ENCODE data around the gene ADGRD2.

Gene ADGRD2

DNA sequence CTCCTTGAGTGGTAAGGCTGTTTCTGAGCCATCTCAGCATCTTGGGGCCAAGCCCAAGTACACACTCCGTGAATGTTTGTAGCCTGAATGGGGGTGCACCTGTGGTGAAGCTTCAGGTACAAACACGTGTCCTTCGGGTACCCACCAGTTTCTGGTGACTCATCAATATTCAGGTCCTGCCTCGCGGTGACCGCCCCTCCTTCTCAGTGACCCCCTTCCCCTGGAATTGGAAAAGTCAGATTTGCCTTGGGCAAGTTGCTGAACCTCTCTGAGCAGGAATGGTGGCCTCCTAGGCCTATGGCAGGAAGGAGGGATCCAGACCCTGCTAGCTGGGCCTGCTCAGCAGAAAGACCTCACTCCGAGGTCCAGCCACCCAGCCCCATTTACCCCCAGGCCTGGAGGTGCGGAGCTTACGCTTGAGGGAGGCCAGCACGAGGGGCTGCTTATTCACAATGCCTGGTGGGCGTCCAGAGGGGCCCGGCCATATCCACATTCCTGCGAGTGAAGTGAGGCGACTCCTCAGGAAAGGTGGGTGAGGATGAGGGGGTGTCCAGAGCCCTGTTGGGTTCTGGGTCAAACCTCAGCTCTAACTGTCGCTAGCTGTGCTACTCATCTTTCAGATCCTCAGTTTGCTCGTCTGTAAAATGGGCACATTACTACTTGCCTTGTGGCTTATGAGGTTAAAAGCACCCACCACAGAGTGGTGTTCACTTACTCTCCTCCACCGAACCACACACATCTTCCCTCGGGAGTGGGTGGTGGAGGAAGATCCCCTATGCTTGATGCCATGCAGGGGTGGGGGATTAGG lies 7.0 kb downstream of the ADGRD2 start:
- Mint-ChIP-seq H3K36me3 (ENCODE audit: low read depth) (no peaks in the 10 kb centered on the region), H3K4me1 (ENCODE audit: low read depth) (no peaks in the 10 kb centered on the region), H3K4me3 (no peak overlapping the region), H3K27me3 (peaks cover 32% of the 10 kb centered on the region), H3K27ac (no peak overlapping the region), H3K9me3 (no peaks in the 10 kb centered on the region)
- intact Hi-C loops (cut with micrococcal nuclease): no loop called here

DNA sequence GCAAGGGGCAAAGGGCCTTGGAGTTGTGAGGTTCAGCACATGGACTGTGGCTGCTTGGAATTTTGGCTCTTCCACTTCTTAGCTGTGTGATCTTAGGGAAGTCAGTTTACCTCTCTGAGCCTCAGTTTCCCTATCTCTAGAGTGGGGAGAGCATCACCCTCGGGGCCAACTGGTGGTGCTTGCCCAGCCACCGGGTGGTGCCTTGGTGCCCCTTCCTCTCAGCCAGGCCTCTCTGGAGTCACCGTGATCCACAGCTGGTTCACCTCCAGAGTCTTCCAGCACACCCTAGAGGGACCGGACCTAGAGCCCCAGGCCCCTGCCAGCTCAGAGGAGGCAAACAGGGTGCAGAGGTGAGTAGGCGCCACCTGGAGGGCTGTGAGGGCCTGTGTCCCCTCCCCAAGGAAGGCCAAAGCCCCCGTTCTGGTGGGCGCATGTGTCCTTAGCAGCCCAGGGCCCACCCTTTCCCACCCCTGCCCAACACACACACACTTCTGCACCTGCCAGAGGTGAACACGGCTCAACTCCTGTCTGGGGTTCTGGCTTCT lies 7.7 kb downstream of the ADGRD2 start:
- intact Hi-C loops (cut with micrococcal nuclease): no loop called here
- H3K36me3 Mint-ChIP-seq (ENCODE audit: low read depth): no peaks in the 10 kb centered on the region
- peaks cover 29% of the 10 kb centered on the region for H3K27me3 Mint-ChIP-seq
- no peaks in the 10 kb centered on the region for H3K4me1 Mint-ChIP-seq (ENCODE audit: low read depth)
- no peak overlapping the region for H3K4me3 Mint-ChIP-seq
- no peaks in the 10 kb centered on the region for H3K9me3 Mint-ChIP-seq
- no peak overlapping the region for H3K27ac Mint-ChIP-seq

DNA sequence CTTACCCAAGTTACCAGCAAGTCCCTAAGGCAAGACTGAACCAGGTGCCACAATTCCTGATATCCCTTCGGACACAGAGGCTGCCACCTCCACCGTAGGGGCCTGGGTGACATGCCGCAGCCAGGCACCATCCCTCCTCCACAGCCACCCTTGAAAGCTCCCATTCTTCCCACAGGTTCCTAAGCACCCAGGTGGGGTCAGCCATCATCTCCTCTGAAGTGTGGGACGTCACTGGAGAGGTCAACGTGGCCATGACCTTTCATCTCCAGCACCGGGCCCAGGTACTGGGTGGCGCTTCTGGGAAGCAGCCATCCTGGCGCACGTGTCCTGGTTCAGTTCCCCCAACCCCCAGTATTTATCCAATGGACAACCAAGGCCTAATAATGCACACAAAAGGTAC lies 8.2 kb downstream of the ADGRD2 start:
- Mint-ChIP-seq H3K4me1 (ENCODE audit: low read depth) (no peaks in the 10 kb centered on the region), H3K36me3 (ENCODE audit: low read depth) (no peaks in the 10 kb centered on the region), H3K9me3 (no peaks in the 10 kb centered on the region), H3K27me3 (peaks cover 32% of the 10 kb centered on the region), H3K27ac (no peak overlapping the region), H3K4me3 (no peak overlapping the region)
- intact Hi-C loops (cut with micrococcal nuclease): no loop called here

DNA sequence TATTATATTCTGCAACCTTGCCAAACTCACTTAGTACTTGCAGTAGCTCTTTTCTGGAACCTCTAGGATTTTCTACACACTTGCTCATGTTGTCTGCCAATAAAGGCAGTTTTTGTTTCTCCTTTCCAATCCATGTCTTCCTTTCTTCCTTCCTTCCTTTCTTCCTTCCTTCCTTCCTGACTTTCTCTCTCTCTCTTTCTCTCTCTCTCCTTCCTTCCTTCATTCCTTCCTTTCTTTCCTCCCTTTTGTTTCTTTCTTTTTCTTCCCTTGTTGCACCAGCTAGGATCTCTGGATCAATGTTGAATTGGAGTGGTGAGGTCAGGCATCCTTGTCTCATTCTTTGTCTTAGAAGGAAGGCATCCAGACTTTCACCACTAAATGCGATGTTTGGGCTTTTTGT lies 12.5 kb downstream of the ADGRD2 start:
- Mint-ChIP-seq H3K4me1 (ENCODE audit: low read depth) (no peaks in the 10 kb centered on the region), H3K36me3 (ENCODE audit: low read depth) (no peaks in the 10 kb centered on the region), H3K4me3 (no peak overlapping the region), H3K27ac (no peak overlapping the region), H3K9me3 (no peaks in the 10 kb centered on the region), H3K27me3 (peaks cover 25% of the 10 kb centered on the region)
- intact Hi-C loops (cut with micrococcal nuclease): no loop called here

DNA sequence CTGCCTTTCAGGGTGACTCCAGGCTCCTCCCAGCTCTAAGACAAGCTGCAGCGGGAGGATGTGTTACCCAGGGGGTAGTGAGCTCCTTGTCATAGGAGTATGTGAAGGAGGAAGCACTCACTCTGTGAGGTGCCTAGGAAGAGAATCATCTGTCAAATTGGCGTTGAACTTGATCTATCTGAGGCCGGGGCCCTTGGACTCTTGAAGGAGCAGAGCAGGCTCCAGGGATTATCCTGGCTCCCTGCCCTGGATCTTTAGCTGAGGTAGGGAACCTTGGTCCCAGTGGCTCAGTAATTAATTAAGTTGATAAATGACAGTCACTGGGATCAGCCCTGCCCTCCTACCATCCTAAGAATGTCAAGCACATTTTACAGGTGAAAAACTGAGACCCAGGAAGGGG lies 15.5 kb downstream of the ADGRD2 start:
- no peaks in the 10 kb centered on the region for H3K36me3 Mint-ChIP-seq (ENCODE audit: low read depth)
- peaks cover 22% of the 10 kb centered on the region for H3K27me3 Mint-ChIP-seq
- H3K27ac Mint-ChIP-seq: no peak overlapping the region
- no peak overlapping the region for H3K4me3 Mint-ChIP-seq
- no peaks in the 10 kb centered on the region for H3K4me1 Mint-ChIP-seq (ENCODE audit: low read depth)
- H3K9me3 Mint-ChIP-seq: no peaks in the 10 kb centered on the region
- intact Hi-C loops (cut with micrococcal nuclease): no loop called here

DNA sequence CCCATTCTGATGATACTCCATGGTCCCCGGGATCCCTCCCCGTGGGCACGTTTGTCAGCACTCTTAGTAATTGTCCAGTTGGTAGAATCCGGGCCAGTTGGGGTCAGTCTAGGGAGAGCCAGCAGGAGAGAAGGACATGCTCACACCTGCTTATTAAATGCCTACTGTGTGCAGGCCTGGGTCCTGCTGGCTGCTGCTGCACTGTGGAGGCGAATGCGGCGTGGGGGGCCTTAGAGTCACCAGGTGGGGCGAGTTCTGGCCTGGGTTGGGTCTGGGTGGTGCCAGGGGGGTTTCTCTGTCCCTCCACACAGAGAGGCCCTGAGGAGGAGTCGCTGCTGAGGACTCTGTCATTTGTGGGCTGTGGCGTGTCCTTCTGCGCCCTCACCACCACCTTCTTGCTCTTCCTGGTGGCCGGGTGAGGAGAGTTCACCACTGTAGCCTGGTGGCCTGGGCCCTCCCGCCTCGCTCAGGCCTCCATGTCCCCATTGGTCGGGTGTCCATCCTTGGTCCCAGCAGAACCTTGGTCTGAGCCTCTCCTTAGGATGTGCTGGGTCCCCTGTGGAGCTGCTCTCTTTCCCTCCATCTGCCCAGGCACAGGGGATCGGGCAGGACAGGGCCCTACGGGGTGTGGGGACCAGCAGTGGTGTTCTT lies 17.3 kb downstream of the ADGRD2 start:
- no peaks in the 10 kb centered on the region for H3K4me1 Mint-ChIP-seq (ENCODE audit: low read depth)
- no peak overlapping the region for H3K4me3 Mint-ChIP-seq
- H3K27me3 Mint-ChIP-seq: peaks cover 15% of the 10 kb centered on the region
- no peak overlapping the region for H3K27ac Mint-ChIP-seq
- no peaks in the 10 kb centered on the region for H3K36me3 Mint-ChIP-seq (ENCODE audit: low read depth)
- no peaks in the 10 kb centered on the region for H3K9me3 Mint-ChIP-seq
- intact Hi-C loops (cut with micrococcal nuclease): no loop called here

DNA sequence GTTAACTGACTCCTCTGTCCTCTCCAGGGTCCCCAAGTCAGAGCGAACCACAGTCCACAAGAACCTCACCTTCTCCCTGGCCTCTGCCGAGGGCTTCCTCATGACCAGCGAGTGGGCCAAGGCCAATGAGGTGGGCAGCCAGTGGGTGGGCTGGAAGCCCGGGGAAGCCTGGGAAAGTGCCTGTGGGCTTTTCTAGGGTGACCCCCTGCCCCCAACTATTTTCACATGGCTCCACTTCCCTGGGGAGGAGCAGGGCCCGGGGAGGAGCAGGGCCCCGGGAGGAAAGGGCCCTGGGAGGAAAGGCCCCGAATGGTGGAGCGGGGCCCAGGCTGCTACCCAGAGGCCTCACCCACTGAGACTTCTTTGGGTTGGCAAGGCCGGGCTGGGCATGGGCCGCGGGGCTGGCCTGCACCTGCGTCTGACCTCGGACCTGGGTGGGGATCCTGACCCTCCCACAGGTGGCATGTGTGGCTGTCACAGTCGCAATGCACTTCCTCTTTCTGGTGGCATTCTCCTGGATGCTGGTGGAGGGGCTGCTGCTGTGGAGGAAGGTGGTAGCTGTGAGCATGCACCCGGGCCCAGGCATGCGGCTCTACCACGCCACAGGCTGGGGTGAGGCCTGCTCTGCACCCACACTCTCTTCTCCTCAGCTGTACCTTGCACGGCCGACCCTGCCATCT lies 17.9 kb downstream of the ADGRD2 start:
- Mint-ChIP-seq H3K27ac (no peak overlapping the region), H3K36me3 (ENCODE audit: low read depth) (no peaks in the 10 kb centered on the region), H3K9me3 (no peaks in the 10 kb centered on the region), H3K27me3 (peaks cover 10% of the 10 kb centered on the region), H3K4me3 (no peak overlapping the region), H3K4me1 (ENCODE audit: low read depth) (no peaks in the 10 kb centered on the region)
- intact Hi-C loops (cut with micrococcal nuclease): no loop called here

DNA sequence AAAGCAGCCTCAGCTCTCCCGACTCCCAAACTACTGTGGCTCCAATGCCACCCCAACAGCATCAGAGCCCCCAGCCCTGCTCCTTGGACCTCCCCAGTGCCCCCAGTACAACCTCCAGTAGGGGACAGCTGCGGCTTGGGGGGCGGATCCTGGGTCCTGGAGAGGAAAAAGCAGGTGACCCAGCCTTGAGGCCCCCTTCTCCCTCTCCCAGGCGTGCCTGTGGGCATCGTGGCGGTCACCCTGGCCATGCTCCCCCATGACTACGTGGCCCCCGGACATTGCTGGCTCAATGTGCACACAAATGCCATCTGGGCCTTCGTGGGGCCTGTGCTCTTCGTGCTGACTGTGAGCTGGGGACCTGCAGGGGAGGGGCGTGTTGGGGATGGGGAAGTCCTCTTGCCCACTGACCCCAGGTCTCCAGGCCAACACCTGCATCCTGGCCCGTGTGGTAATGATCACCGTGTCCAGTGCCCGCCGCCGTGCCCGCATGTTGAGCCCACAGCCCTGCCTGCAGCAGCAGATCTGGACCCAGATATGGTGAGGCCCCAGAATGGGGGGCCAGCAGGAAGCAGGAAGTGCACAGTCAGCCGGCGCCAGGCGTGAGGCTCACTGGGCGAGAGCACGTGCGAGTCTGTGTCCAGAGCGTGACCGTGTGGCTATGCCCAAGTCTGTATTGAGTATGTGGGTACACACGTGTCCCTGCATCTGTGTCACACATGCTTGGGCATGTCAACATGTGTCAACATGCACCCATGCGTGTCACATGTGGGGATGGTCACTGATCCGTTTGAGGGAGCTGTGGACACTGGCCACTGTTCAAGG lies 19.0 kb downstream of the ADGRD2 start:
- Mint-ChIP-seq H3K36me3 (ENCODE audit: low read depth) (no peaks in the 10 kb centered on the region), H3K4me1 (ENCODE audit: low read depth) (no peaks in the 10 kb centered on the region), H3K27ac (no peak overlapping the region), H3K27me3 (peaks cover 6% of the 10 kb centered on the region), H3K9me3 (no peaks in the 10 kb centered on the region), H3K4me3 (no peak overlapping the region)
- intact Hi-C loops (cut with micrococcal nuclease): no loop called here

DNA sequence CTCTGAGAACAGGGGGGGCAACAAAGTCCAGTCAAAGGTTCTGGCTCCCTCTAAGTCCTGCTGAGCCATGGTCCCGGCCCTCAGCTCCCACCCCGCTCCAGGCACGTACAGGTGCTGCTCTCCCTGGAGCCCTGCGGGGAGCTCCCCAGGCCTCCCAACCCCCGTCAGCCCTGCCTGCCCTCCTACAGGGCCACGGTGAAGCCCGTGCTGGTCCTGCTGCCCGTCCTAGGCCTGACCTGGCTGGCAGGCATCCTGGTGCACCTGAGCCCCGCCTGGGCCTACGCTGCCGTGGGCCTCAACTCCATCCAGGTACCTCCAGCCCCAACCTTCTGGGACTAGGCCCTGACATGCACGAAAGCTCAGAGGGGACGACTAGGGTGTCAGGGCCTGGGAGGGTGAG lies 20.1 kb downstream of the ADGRD2 start:
- H3K4me3 Mint-ChIP-seq: no peak overlapping the region
- H3K9me3 Mint-ChIP-seq: no peaks in the 10 kb centered on the region
- intact Hi-C loops (cut with micrococcal nuclease): no loop called here
- no peaks in the 10 kb centered on the region for H3K36me3 Mint-ChIP-seq (ENCODE audit: low read depth)
- no peak overlapping the region for H3K27ac Mint-ChIP-seq
- H3K27me3 Mint-ChIP-seq: peaks cover 4% of the 10 kb centered on the region
- H3K4me1 Mint-ChIP-seq (ENCODE audit: low read depth): no peaks in the 10 kb centered on the region

DNA sequence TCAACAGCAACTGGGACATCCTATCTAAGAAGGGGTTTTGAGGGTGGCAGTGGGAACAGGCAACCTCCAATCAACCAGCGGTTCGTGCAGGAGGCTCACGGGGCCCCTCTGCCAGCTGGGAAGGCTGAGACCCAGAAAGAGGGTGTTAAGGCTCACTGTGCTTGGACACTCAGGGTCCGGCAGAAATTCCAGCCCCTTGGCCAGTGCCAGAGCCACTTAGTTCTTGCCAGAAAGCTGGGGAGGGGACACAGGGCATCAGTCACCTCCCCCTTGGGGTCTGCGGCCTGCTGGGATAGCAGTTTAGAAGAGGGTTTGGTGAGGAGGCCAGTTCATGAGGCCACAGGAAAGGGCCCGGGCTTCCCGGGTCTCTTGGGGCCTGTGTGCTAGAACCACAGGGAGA lies 20.5 kb downstream of the ADGRD2 start:
- intact Hi-C loops (cut with micrococcal nuclease): no loop called here
- H3K36me3 Mint-ChIP-seq (ENCODE audit: low read depth): no peaks in the 10 kb centered on the region
- H3K9me3 Mint-ChIP-seq: no peaks in the 10 kb centered on the region
- H3K4me3 Mint-ChIP-seq: no peak overlapping the region
- H3K27ac Mint-ChIP-seq: no peak overlapping the region
- H3K4me1 Mint-ChIP-seq (ENCODE audit: low read depth): no peaks in the 10 kb centered on the region
- peaks cover 4% of the 10 kb centered on the region for H3K27me3 Mint-ChIP-seq

DNA sequence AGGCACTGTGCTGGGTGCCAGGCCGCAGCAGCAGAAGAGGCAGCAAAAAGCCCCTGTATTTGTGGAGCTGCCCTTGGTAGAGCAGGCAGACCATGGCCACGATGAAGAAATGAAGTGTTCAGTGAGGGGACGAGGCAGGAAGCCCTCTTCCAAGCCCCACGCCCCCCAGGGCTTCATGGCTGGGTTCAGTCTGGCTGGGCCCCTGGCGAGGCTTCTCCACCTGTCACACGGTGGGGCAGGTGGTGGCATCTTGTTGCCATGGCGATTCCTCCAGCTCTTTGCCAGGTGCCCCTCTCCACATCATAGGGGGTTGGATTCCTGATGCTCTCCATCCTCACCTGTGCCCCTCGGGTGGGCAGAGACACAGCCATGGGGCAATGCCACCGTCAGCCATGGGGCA lies 21.5 kb downstream of the ADGRD2 start:
- no peak overlapping the region for H3K4me3 Mint-ChIP-seq
- H3K4me1 Mint-ChIP-seq (ENCODE audit: low read depth): no peaks in the 10 kb centered on the region
- H3K36me3 Mint-ChIP-seq (ENCODE audit: low read depth): no peaks in the 10 kb centered on the region
- H3K9me3 Mint-ChIP-seq: no peaks in the 10 kb centered on the region
- no peak overlapping the region for H3K27ac Mint-ChIP-seq
- intact Hi-C loops (cut with micrococcal nuclease): no loop called here
- peaks cover 8% of the 10 kb centered on the region for H3K27me3 Mint-ChIP-seq

DNA sequence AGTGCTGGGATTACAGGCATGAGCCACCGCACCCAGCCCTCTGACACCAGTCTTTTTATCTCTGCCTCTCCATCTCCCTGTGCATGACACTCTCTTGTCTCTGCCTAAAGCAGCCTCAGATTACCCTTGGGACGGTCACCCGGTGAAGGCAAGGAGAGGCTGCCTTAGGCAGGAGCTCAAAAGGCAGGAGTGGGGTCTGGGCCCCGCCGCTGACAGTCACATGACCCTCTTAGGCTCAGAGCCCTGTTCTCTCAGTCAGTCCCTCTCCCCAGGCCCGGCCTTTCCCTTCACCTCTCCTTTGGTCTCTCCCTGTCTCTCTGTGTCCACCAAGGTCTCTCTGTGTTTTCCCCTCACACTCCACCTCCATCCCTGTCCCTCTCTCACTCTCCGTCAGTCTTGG lies 22.5 kb downstream of the ADGRD2 start:
- Mint-ChIP-seq H3K4me1 (ENCODE audit: low read depth) (no peaks in the 10 kb centered on the region), H3K27ac (no peak overlapping the region), H3K27me3 (peaks cover 15% of the 10 kb centered on the region), H3K9me3 (no peaks in the 10 kb centered on the region), H3K36me3 (ENCODE audit: low read depth) (no peaks in the 10 kb centered on the region), H3K4me3 (no peak overlapping the region)
- intact Hi-C loops (cut with micrococcal nuclease): no loop called here

DNA sequence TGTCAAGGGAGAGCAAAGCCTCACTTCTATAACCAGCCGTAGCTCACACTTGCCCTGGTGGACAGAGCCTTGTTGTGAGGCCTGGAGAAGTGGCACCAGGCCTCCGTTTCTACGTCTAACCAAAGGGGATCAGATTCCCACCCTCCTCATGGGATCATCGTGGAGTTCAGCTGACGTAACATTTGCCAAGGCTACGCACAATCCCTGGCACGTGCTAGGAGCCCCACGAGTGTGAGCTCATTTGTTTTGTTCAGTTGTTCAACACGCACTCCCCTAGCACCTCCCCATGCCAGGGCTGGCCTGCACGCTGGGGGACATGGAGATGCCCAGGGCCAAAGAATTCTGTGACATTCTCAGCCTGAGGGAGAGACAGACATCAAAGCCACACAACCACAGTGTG lies 23.1 kb downstream of the ADGRD2 start:
- intact Hi-C loops (cut with micrococcal nuclease): no loop called here
- Mint-ChIP-seq H3K4me3 (no peak overlapping the region), H3K9me3 (no peaks in the 10 kb centered on the region), H3K4me1 (ENCODE audit: low read depth) (no peaks in the 10 kb centered on the region), H3K36me3 (ENCODE audit: low read depth) (no peaks in the 10 kb centered on the region), H3K27me3 (peaks cover 20% of the 10 kb centered on the region), H3K27ac (no peak overlapping the region)

DNA sequence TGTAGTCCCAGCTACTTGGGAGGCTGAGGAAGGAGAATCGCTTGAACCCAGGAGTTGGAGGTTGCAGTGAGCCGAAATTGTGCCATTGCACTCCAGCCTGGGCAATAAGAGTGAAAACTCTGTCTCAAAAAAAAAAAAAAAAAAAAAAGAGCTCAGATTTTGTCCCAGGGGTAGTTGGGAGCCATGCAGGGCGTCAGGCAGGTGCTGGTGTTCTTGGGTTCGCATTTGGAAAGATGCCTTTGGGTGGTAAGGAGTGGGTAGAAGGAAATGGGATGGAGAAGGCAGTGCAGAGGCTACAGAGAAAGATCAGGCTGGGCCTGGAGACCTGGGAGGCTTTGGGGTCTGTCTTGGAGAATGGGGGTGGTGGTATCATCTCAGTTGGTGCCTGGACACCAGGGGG lies 23.9 kb downstream of the ADGRD2 start:
- H3K36me3 Mint-ChIP-seq (ENCODE audit: low read depth): no peaks in the 10 kb centered on the region
- intact Hi-C loops (cut with micrococcal nuclease): no loop called here
- no peaks in the 10 kb centered on the region for H3K9me3 Mint-ChIP-seq
- no peaks in the 10 kb centered on the region for H3K4me1 Mint-ChIP-seq (ENCODE audit: low read depth)
- peaks cover 26% of the 10 kb centered on the region for H3K27me3 Mint-ChIP-seq
- H3K27ac Mint-ChIP-seq: no peak overlapping the region
- H3K4me3 Mint-ChIP-seq: no peak overlapping the region

All from dendritic cell treated with granulocyte-macrophage colony-stimulating factor and Interleukin-4, amounts not matched to agents 40 ng/mL and 50 ng/mL, for 4 days (primary cell).